HG03565 (cell line): Measurements from ENCODE around the gene COLEC11.
"Not testable (repeated sequence)": the region's sequence is repeated elsewhere in the genome, so short reads cannot be mapped to it uniquely, and the experiment has no call there.

Source experiments
- ATAC-seq: cut with Tn5 transposase; IDR thresholded peaks from one replicate; pipeline ENCODE4 v1.9.1; 2021; ENCODE audit warnings: mild to moderate bottlenecking, moderate library complexity; ENCODE audit not compliant: unreplicated experiment

The COLEC11 gene

GRCh38 chr2:3594493-3595281 is at the start of gene COLEC11:
Gene COLEC11, plus strand, starts transcription at chr2:3595112. Its CDS starts 9,229 bp downstream, at chr2:3604341.
- ATAC-seq: no peak

- no peak for ATAC-seq
Measured at GRCh38 chr2:3545788-3546478, 49.0 kb upstream of the COLEC11 start.

GRCh38 chr2:3547915-3548314 is 47.0 kb upstream of the COLEC11 start:
- ATAC-seq: no peak

GRCh38 chr2:3553946-3554345 is 41.0 kb upstream of the COLEC11 start:
- no peak for ATAC-seq

GRCh38 chr2:3557639-3558204 is 37.2 kb upstream of the COLEC11 start:
- peak; percentile 13 for ATAC-seq

GRCh38 chr2:3558205-3559014 is 36.5 kb upstream of the COLEC11 start, which contains the start of gene RNASEH1:
Gene RNASEH1, minus strand, starts transcription at chr2:3558333. Its CDS starts 73 bp downstream, at chr2:3558260.
- ATAC-seq: peak; percentile 97

GRCh38 chr2:3563521-3563976 is 31.4 kb upstream of the COLEC11 start:
- ATAC-seq: peak; percentile 45

GRCh38 chr2:3565117-3565516 is 29.8 kb upstream of the COLEC11 start:
- ATAC-seq: no peak

- ATAC-seq: no peak
Measured at GRCh38 chr2:3566806-3567205, 28.1 kb upstream of the COLEC11 start.

- not testable (repeated sequence) for ATAC-seq
Measured at GRCh38 chr2:3569656-3570055, 25.3 kb upstream of the COLEC11 start.

GRCh38 chr2:3571284-3571683 is 23.6 kb upstream of the COLEC11 start:
- no peak for ATAC-seq

- ATAC-seq: no peak
Measured at GRCh38 chr2:3572620-3573019, 22.3 kb upstream of the COLEC11 start.

- ATAC-seq: no peak
Measured at GRCh38 chr2:3574155-3574554, 20.8 kb upstream of the COLEC11 start.

- no peak for ATAC-seq
Measured at GRCh38 chr2:3575534-3576262, 19.2 kb upstream of the COLEC11 start.

GRCh38 chr2:3576263-3576630 is 18.7 kb upstream of the COLEC11 start:
- ATAC-seq: not testable (repeated sequence)

- ATAC-seq: no peak
Measured at GRCh38 chr2:3578987-3579386, 15.9 kb upstream of the COLEC11 start.

- ATAC-seq: no peak
Measured at GRCh38 chr2:3580449-3580848, 14.5 kb upstream of the COLEC11 start.

GRCh38 chr2:3581367-3582262 is 13.3 kb upstream of the COLEC11 start:
- no peak for ATAC-seq

GRCh38 chr2:3584076-3584475 is 10.8 kb upstream of the COLEC11 start:
- ATAC-seq: no peak
